Esophagus muscularis mucosa (tissue), 3 donors: ENCODE measurements around the gene LRRC7.

Source experiments
- EP300 ChIP-seq: sonication (generic); formaldehyde crosslinking; IDR thresholded peaks from one replicate; pipeline ENCODE4 v1.6.1; 2017; ENCODE audit warnings: antibody characterized with exemption
- POLR2AphosphoS5 ChIP-seq, 2 donors: sonication (generic); formaldehyde crosslinking; IDR thresholded peaks; one replicate each; pipeline ENCODE4 v1.6.1; 2017; ENCODE audit warnings: antibody characterized with exemption in 2 of 2

DNA sequence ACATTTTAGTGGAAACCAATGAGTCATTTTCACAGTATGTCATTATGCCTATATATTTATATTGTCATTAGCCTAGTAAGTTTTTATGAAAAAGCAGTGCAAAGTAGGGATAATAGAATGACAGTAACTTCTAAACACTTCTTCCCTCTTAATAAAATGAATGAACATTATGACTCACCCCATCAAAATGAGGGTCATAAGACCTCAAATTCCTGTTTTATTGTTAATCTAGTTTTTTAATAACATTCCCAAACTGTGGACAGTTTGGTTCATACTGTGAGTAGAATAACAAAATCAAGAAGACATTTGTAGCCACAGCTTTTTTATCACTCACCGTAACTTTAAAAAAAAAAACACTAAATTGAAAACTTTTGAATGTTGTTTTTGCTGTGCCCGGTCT is 477.1 kb downstream of the LRRC7 start:
- TF ChIP-seq POLR2AphosphoS5 (IDR thresholded peaks at IDR 0.05) = no peak
- no peak for TF ChIP-seq EP300
